Uterus (tissue), 2 donors: ENCODE measurements around the gene RAD51AP1.

Experiments
- POLR2A ChIP-seq, 2 donors: fragments of 450-650 bp; IDR thresholded peaks; one replicate each; pipeline ENCODE4 v1.6.1; 2016; ENCODE audit warnings: antibody characterized with exemption in 2 of 2, mild to moderate bottlenecking in 1 of 2, moderate library complexity in 1 of 2
- TF ChIP-seq, protein P1 (sequence below), 4 experiments: fragments of 200-600 bp in 2 of 4; fragments of 450-650 bp in 2 of 4; sonication (generic) in 2 of 4; IDR thresholded peaks; one replicate each; pipeline ENCODE4 v1.5.1; 2016 to 2019; ENCODE audit warnings: antibody characterized with exemption in 4 of 4, mild to moderate bottlenecking in 2 of 4, moderate library complexity in 1 of 4

DNA sequence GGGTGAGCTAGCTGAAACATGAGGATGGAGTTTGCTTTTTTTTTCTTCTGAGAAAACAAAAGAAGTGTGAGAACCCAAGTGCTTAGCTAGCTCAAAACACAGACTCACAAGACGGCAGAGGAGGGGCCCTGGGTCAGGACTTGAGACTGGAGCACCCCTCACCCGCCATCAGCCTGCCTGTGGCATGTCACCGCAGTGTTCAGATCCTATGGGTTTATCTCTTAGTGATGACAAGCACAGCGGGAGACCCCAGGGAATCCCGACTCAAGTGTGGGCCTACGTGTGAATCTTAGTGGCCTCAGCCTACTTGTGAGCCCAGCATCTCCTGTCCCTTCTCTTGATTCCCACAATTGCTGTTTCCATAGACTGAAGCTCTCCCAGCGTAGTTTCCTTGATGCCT lies 46.2 kb downstream of the RAD51AP1 start:
- TF ChIP-seq, protein P1, sequence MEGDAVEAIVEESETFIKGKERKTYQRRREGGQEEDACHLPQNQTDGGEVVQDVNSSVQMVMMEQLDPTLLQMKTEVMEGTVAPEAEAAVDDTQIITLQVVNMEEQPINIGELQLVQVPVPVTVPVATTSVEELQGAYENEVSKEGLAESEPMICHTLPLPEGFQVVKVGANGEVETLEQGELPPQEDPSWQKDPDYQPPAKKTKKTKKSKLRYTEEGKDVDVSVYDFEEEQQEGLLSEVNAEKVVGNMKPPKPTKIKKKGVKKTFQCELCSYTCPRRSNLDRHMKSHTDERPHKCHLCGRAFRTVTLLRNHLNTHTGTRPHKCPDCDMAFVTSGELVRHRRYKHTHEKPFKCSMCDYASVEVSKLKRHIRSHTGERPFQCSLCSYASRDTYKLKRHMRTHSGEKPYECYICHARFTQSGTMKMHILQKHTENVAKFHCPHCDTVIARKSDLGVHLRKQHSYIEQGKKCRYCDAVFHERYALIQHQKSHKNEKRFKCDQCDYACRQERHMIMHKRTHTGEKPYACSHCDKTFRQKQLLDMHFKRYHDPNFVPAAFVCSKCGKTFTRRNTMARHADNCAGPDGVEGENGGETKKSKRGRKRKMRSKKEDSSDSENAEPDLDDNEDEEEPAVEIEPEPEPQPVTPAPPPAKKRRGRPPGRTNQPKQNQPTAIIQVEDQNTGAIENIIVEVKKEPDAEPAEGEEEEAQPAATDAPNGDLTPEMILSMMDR (IDR thresholded peaks at IDR 0.05), result no peak
- TF ChIP-seq POLR2A (IDR thresholded peaks at IDR 0.05), result no peak
